ENCODE data around the gene ZNF107. TPM values are rescaled to one million over a fixed set of nuclear protein-coding genes. Genes with fewer than 3 reads are reported as not detected.

ZNF107 gene
- total and polyA plus RNA-seq, 2 of the 8 experiments (the other 6 are each of a cell fraction or from before 2014, with no cell fraction given): 3.4 to 31.0 TPM

DNA sequence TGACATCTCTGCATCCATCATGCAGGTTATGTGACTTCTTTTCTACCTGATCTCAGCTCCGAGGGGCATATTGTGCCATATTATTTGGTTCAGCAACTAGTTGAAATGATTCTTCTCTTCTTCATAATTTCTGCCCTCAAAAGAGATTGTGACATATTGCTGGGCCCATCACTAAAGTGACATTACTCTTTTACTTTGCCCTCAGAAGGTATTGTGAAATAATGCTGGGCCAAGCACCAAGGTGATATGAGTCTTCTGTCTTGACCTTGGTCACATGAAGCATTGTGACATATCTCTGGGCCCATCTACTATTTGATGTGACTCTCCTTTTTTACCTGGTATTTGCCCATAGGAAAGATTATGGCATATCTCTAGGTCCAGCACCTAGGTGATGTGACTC, 33.9 kb upstream of the ZNF107 start:
- no peak overlapping the region for H3K18ac ChIP-seq (ENCODE audit: extremely low read depth, low read length)
- H2AFZ ChIP-seq (ENCODE audit: low read length): no peak overlapping the region
- ChIA-PET CTCF (ENCODE audit: partially characterized antibody) (no interaction called here), POLR2A (ENCODE audit: partially characterized antibody) (no interaction called here)
- H2BK15ac ChIP-seq (ENCODE audit: low read length): no peak overlapping the region
- peaks cover 80 to 93% of the 10 kb centered on the region in 2 experiments for H3K9me3 ChIP-seq (ENCODE audit: insufficient read depth in 2 of 2, low read depth in 1 of 2, low read length in 1 of 2)
- 88% methylated on average over 1 of the region's 1 CpG; no CpG with 5 or more reads in 1 of the 2 experiments for WGBS, 2 experiments (ENCODE audit: extremely low coverage in 1 of 2, insufficient coverage in 1 of 2, insufficient read length in 1 of 2, insufficient replicate concordance in 2 of 2, low coverage in 1 of 2, low lambda C conversion rate in 2 of 2, missing lambda C conversion rate in 1 of 2)
- no peak overlapping the region for H2BK5ac ChIP-seq (ENCODE audit: low read depth, low read length)
- H3K14ac ChIP-seq (ENCODE audit: insufficient read length): no peak overlapping the region
- H3K4me1 ChIP-seq (replicated peaks in 1 of 4; ENCODE audit: control insufficient read depth in 3 of 4, insufficient read depth in 4 of 4, low read length in 3 of 4): no peaks in the 10 kb centered on the region
- H4K5ac ChIP-seq (ENCODE audit: insufficient read length, low read depth, low read length): no peak overlapping the region
- no peak overlapping the region for H4K8ac ChIP-seq (ENCODE audit: extremely low read depth, insufficient read depth, low read length)
- H3K4me2 ChIP-seq (ENCODE audit: insufficient read depth in 1 of 2, low read depth in 2 of 2, low read length in 2 of 2): no peak overlapping the region
- H4K91ac ChIP-seq (replicated peaks; ENCODE audit: insufficient read length, low read length): no peak overlapping the region
- H3K9ac ChIP-seq (replicated peaks in 1 of 4; ENCODE audit: extremely low read depth in 1 of 4, low read depth in 3 of 4, low read length in 3 of 4): no peak overlapping the region
- no peak overlapping the region for H3K56ac ChIP-seq (replicated peaks; ENCODE audit: insufficient read length, low read depth, low read length)
- no peaks in the 10 kb centered on the region; a peak in 1 of 8 replicates for H3K36me3 ChIP-seq (ENCODE audit: control insufficient read depth in 2 of 4, insufficient read depth in 4 of 4, low read length in 3 of 4)
- no peaks in the 10 kb centered on the region for H3K27me3 ChIP-seq (replicated peaks in 1 of 4; ENCODE audit: control insufficient read depth in 3 of 4, extremely low read depth in 1 of 4, insufficient read depth in 3 of 4, low read length in 3 of 4)
- H2BK12ac ChIP-seq (ENCODE audit: low read depth, low read length): no peak overlapping the region
- DNase-seq (ENCODE audit: low read depth in 1 of 2, low spot score in 2 of 2) (no peak), FAIRE-seq (no peak)
- no peak overlapping the region for H3K27ac ChIP-seq (ENCODE audit: low read depth, low read length)
- no peak overlapping the region for H2BK120ac ChIP-seq (replicated peaks; ENCODE audit: low read depth, low read length)
- no peaks in the 10 kb centered on the region for H4K20me1 ChIP-seq (replicated peaks in 1 of 2; ENCODE audit: control insufficient read depth in 1 of 2, insufficient read depth in 2 of 2, low read length in 2 of 2)
- no peak overlapping the region for H2BK20ac ChIP-seq (ENCODE audit: low read length)
- no peak overlapping the region for H2AK5ac ChIP-seq (ENCODE audit: low read depth, low read length)
- H3K23me2 ChIP-seq (ENCODE audit: low read depth, low read length): no peaks in the 10 kb centered on the region
- no peaks in the 10 kb centered on the region for H3K79me2 ChIP-seq (ENCODE audit: control insufficient read depth in 1 of 2, insufficient read depth in 2 of 2, low read length in 2 of 2)
- H3K4me3 ChIP-seq (ENCODE audit: extremely low read depth in 1 of 4, insufficient read depth in 2 of 4, low read depth in 3 of 4, low read length in 4 of 4): no peak overlapping the region
- no peaks in the 10 kb centered on the region for H3K79me1 ChIP-seq (ENCODE audit: low read depth, low read length)
- no peak overlapping the region for H3K4ac ChIP-seq (replicated peaks; ENCODE audit: insufficient read length, low read depth, low read length)
- no peak overlapping the region for H3K23ac ChIP-seq (ENCODE audit: insufficient read length)
- TF ChIP-seq SP1 (IDR thresholded peaks at IDR 0.05; ENCODE audit: low read depth, low read length) (no peak), MAFK (IDR thresholded peaks at IDR 0.05; ENCODE audit: low read depth, low read length) (no peak), TAF1 (IDR thresholded peaks at IDR 0.05; ENCODE audit: low read depth, low read length) (no peak), ZNF274 (IDR thresholded peaks at IDR 0.05; ENCODE audit: borderline replicate concordance, extremely low read depth, low read length) (no peak), TCF12 (IDR thresholded peaks at IDR 0.05; ENCODE audit: low read depth, low read length) (no peak), CREB1 (IDR thresholded peaks at IDR 0.05) (no peak), EGR1 (IDR thresholded peaks at IDR 0.05; ENCODE audit: borderline replicate concordance, low read depth, low read length) (no peak), HDAC6 (IDR thresholded peaks at IDR 0.05; ENCODE audit: low read depth, low read length) (no peak), NRF1 (IDR thresholded peaks at IDR 0.05; ENCODE audit: low read depth, low read length) (no peak), JUN (IDR thresholded peaks at IDR 0.05; ENCODE audit: low read depth, low read length) (no peak), POLR2A (IDR thresholded peaks at IDR 0.05; ENCODE audit: control extremely low read depth in 1 of 2, low read depth in 2 of 2, low read length in 2 of 2) (no peak), KDM5A (IDR thresholded peaks at IDR 0.05; ENCODE audit: low read length) (no peak), TEAD4 (IDR thresholded peaks at IDR 0.05; ENCODE audit: low read depth, low read length) (no peak), TBP (IDR thresholded peaks at IDR 0.05; ENCODE audit: low read depth, low read length) (no peak), NANOG (IDR thresholded peaks at IDR 0.05; ENCODE audit: insufficient read depth, low read depth, low read length, poor library complexity, severe bottlenecking) (no peak), SAP30 (IDR thresholded peaks at IDR 0.05; ENCODE audit: insufficient read depth, insufficient replicate concordance, low read length) (no peak), RAD21 (IDR thresholded peaks at IDR 0.05 in 1 of 2, conservative IDR thresholded peaks at IDR 0.05 in 1 of 2; ENCODE audit: low read depth in 2 of 2, low read length in 2 of 2) (no peak)
